GM19238 (cell line): Measurements from ENCODE around the gene MYO3B.
"Not testable (repeated sequence)": the region's sequence is repeated elsewhere in the genome, so short reads cannot be mapped to it uniquely, and the experiment has no call there.

ENCODE experiments used
- DNase-seq: peaks from one replicate; pipeline ENCODE4 v3.0.0; 2011; ENCODE audit warnings: low spot score; ENCODE audit not compliant: insufficient read length

MYO3B gene

GRCh38 chr2:170465241-170465640, 287.3 kb downstream of the MYO3B start:
- DNase-seq = no peak

GRCh38 chr2:170466632-170467031, 288.7 kb downstream of the MYO3B start:
- no peak for DNase-seq

GRCh38 chr2:170467568-170468422, 289.8 kb downstream of the MYO3B start:
- no peak for DNase-seq

GRCh38 chr2:170468557-170468956, 290.6 kb downstream of the MYO3B start:
- DNase-seq = no peak

DNA sequence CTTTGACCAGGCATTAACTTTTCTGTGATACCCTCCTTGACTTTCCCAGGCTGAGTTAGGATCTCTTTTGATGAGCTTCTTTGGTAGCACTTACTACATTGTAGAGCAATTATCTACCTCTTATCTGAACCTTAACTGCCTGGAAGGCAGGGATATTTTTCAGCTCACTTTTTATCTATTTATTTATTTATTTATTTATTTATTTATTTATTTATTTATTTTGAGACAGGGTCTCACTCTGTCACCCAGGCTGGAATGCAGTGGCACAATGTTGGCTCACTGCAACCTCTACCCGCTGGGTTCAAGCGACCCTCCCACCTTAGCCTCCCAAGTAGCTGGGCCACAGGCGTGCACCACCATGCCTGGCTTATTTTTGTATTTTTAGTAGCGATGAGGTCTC, 294.6 kb downstream of the MYO3B start:
- not testable (repeated sequence) for DNase-seq

GRCh38 chr2:170475878-170476277, 297.9 kb downstream of the MYO3B start:
- DNase-seq = no peak

GRCh38 chr2:170477630-170478029, 299.7 kb downstream of the MYO3B start:
- no peak for DNase-seq

- DNase-seq = no peak
Observed at GRCh38 chr2:170481201-170481600, 303.3 kb downstream of the MYO3B start.

- DNase-seq = no peak
Observed at GRCh38 chr2:170484552-170484951, 306.6 kb downstream of the MYO3B start.

GRCh38 chr2:170485254-170486026, 307.5 kb downstream of the MYO3B start:
- DNase-seq = no peak

DNA sequence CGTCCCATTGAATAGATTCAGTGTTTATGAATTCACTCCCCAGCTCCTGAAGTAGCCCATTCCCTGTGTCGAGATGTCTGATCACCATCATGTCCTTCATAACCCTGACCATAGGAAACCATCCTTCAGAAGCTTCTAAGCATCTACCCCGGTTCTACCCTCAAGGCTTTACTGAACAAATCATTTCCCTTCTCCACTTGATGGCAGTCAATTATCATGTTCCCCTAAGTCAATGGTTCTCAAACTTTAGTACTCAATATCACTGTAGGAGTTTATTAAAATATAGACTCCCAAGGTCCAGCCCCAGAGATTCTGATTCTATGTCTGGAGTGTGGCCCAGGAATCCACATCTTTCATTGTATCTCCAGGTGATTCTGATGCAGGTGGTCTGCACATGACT, 308.8 kb downstream of the MYO3B start:
- no peak for DNase-seq

- DNase-seq = no peak
Observed at GRCh38 chr2:170488807-170489206, 310.9 kb downstream of the MYO3B start.

GRCh38 chr2:170492010-170492409, 314.1 kb downstream of the MYO3B start:
- DNase-seq = no peak

- no peak for DNase-seq
Observed at GRCh38 chr2:170493426-170494097, 315.6 kb downstream of the MYO3B start.

GRCh38 chr2:170495896-170496295, 317.9 kb downstream of the MYO3B start:
- DNase-seq = no peak

- no peak for DNase-seq
Observed at GRCh38 chr2:170498619-170499018, 320.7 kb downstream of the MYO3B start.

DNA sequence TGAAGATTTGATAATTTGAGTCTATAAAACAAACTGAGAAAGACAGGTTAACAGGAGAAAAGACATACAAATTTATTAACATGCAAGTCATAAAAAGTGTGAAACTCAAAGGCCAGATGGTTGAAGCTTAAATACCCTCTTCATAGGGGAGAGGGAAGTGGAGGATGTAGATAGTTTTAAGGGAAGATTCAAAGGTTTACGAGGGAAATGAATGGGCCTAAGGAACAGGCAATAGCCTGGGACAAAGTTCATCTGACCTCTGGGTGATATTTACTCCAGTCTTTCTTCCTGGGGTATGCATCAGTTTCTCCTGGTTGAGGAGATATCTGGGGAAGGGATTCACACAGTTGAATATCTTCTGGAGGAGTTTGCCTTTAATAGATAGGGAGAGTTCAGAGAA, 322.2 kb downstream of the MYO3B start:
- no peak for DNase-seq

- no peak for DNase-seq
Observed at GRCh38 chr2:170500770-170501169, 322.8 kb downstream of the MYO3B start.

- no peak for DNase-seq
Observed at GRCh38 chr2:170501421-170502043, 323.6 kb downstream of the MYO3B start.

DNA sequence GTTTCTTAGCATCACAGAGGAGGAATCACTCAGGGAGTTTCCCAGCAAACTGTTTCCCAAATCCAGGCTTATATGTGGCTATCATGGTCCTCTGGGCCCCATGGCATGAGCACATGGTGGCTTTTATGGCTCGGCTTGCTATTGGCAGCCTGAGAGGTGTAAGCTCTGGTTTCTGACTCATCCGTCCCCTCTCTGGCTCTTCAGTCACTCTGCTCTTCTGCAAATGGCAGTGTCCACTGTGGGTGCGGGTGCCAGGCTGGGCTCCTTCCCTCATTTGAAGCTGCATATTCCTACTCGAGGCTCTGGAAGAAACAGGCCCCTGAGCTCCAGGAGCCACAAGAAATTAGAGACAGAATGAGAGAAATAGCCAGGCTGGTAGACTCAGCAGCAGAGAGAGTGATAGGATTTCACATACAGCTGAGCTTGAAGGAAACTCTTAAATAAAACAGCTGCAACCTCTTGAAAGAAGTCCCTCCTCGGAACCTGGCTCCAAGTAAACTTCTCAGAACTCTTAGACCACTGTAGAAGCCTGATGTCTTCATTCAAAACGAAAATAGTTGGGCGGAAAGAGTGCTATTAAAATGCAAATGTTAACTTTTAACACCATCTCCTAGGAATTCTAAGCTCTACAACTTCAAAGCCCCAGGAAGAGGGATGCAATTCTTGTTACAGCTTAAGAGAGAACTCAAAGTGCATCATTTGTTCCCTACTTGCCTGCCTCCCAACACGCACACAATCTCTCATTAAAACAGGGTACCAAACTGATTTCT, 324.6 kb downstream of the MYO3B start:
- no peak for DNase-seq

DNA sequence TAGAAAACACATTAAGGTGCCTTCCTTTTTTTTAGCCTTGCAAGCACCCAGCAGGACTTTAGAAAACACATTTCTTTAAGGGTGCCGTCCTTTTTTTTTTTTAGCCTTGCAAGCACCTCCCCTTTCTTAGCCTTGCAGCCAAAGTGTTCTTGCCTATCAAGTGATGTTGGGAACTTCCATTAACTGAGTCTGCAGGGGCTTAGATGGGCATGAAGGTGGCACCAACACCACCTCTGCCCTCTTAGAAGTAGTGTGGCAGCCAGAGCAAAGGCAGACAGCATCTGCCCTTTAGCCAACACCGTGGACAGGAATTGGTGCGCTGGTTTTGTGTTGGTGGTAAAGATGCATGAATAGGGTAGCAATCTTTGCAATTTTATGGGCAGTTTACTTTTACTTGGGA, 325.6 kb downstream of the MYO3B start:
- DNase-seq = no peak
